Loucy (cell line): Measurements from ENCODE around the gene LRRFIP1.

Source experiments
- CTCF ChIP-seq: fragments of 200-600 bp; sonication (generic); conservative IDR thresholded peaks from 2 replicates; pipeline ENCODE4 v1.5.1; 2014; ENCODE audit warnings: mild to moderate bottlenecking, antibody characterized with exemption, low read length
- EZH2phosphoT487 ChIP-seq: fragments of 200-600 bp; IDR thresholded peaks from 2 replicates; pipeline ENCODE4 v1.6.1; 2018; ENCODE audit warnings: antibody characterized with exemption, mild to moderate bottlenecking, moderate library complexity, borderline replicate concordance

GRCh38 chr2:237675316-237675715, 47.9 kb downstream of the LRRFIP1 start:
- TF ChIP-seq CTCF (no peak), EZH2phosphoT487 (no peak)
